ENCODE data around the gene MANSC4.

DNA sequence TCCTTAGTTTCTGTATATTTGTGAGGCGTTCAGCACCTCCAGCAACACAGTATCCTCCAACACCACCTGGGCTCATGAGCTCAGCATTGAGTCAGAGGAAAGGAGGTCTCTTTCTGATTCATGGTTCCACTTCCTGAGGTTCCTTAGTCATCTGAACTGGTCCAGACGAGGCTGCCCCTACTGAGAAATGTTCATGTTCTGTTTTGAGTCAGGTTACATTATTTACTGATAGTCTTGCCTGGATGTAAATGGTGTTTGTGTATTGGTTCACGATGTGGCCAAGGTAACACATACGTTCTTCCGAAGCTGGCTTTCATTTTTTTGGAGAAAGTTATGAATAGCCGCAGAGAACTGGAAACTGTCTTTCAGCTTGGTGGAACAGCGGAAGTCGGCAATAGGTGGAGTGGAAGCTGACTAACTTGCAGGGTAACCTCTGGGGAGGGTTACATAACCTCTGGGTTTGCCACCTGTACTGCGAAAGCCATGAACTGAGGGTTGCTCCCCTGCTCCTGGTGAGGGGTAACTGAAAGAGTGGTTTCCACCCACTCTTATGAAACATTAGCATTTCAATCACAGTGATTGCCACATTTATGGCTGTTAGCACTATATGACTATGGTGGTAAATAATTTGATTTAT is 42.2 kb upstream of the MANSC4 start:
- no peak for TF ChIP-seq EZH2phosphoT487 (IDR thresholded peaks at IDR 0.05; ENCODE audit: insufficient read depth, low read depth)
- no peak for TF ChIP-seq EZH2 (IDR thresholded peaks at IDR 0.05; ENCODE audit: insufficient read depth, poor library complexity, severe bottlenecking)

Measured in GM23248 (cell line).